Upper lobe of right lung (tissue), 1 donor: ENCODE data around the gene PRDM5. TPM values are rescaled to one million over a fixed set of nuclear protein-coding genes. Genes with fewer than 3 reads are reported as not detected.

Experiments used
- ATAC-seq: fragments of 200-7000 bp; cut with Tn5 transposase; one replicate; pipeline ENCODE4 v1.9.1; 2020; ENCODE audit warnings: mild to moderate bottlenecking, moderate library complexity
- DNase-seq: peaks from one replicate; pipeline ENCODE4 v3.0.0-alpha.2; 2020
- H3K27ac ChIP-seq: fragments of 200-600 bp; one replicate; pipeline ENCODE4 v1.8.0; 2022
- H3K27me3 ChIP-seq: fragments of 200-600 bp; one replicate; pipeline ENCODE4 v1.8.0; 2022; ENCODE audit warnings: mild to moderate bottlenecking
- H3K36me3 ChIP-seq: fragments of 200-600 bp; one replicate; pipeline ENCODE4 v1.8.0; 2022
- H3K4me1 ChIP-seq: fragments of 200-600 bp; one replicate; pipeline ENCODE4 v1.8.0; 2022
- H3K4me3 ChIP-seq: fragments of 200-600 bp; one replicate; pipeline ENCODE4 v1.8.0; 2022; ENCODE audit warnings: mild to moderate bottlenecking
- H3K9me3 ChIP-seq: fragments of 200-600 bp; one replicate; pipeline ENCODE4 v1.8.0; 2022
- CTCF ChIP-seq: fragments of 200-600 bp; IDR thresholded peaks from one replicate; pipeline ENCODE4 v1.8.0; 2022; ENCODE audit warnings: antibody characterized with exemption
- intact Hi-C: fragments of 100-400 bp; cut with DNase I; formaldehyde crosslinking; loops from one replicate; pipeline ENCODE4 v1.11.0; 2022
- total RNA-seq: library from RNA; stranded (reverse); fragmentation: NEBNext Ultra II Directional; extraction: Animal tissue kit (Norgen Biotek cat#: 25700); gene quantifications from one replicate; pipeline ENCODE4 v1.2.1, GENCODE V29; 2021
- donor health status: DM: no; HTN: yes; CAD: no; lungs with severe emphysema.

The PRDM5 gene
- total RNA-seq, 1 donor from 2014 or later, result 17.0 TPM

- intact Hi-C loops, result no loop called here
- H3K27me3 ChIP-seq, result no peaks in the 10 kb centered on the region
- no peak for TF ChIP-seq CTCF
- no peak overlapping the region for H3K4me3 ChIP-seq
- no peak for DNase-seq
- H3K36me3 ChIP-seq, result no peaks in the 10 kb centered on the region
- H3K27ac ChIP-seq, result no peak overlapping the region
- no peaks in the 10 kb centered on the region for H3K4me1 ChIP-seq
- H3K9me3 ChIP-seq, result no peaks in the 10 kb centered on the region
- no peak for ATAC-seq
Observed at GRCh38 chr4:120960656-120961267, 38.2 kb upstream of the PRDM5 start.

- no peaks in the 10 kb centered on the region for H3K4me1 ChIP-seq
- DNase-seq (no peak), ATAC-seq (no peak)
- H3K4me3 ChIP-seq, result no peak overlapping the region
- H3K27ac ChIP-seq, result no peak overlapping the region
- TF ChIP-seq CTCF, result no peak
- no peaks in the 10 kb centered on the region for H3K36me3 ChIP-seq
- H3K9me3 ChIP-seq, result peaks cover 7% of the 10 kb centered on the region
- H3K27me3 ChIP-seq, result no peaks in the 10 kb centered on the region
- intact Hi-C loops, result no loop called here
Observed at GRCh38 chr4:120948382-120948781, 25.9 kb upstream of the PRDM5 start.

- Histone ChIP-seq H3K4me1 (no peaks in the 10 kb centered on the region), H3K36me3 (no peaks in the 10 kb centered on the region), H3K27me3 (no peaks in the 10 kb centered on the region), H3K4me3 (no peak overlapping the region), H3K27ac (no peak overlapping the region), H3K9me3 (no peaks in the 10 kb centered on the region)
- DNase-seq, result no peak
- intact Hi-C loops, result no loop called here
- no peak for ATAC-seq
- TF ChIP-seq CTCF, result no peak
Observed at GRCh38 chr4:120942776-120943175, 20.2 kb upstream of the PRDM5 start.

- Histone ChIP-seq H3K36me3 (no peaks in the 10 kb centered on the region), H3K4me3 (no peak overlapping the region), H3K27ac (no peak overlapping the region), H3K4me1 (no peaks in the 10 kb centered on the region), H3K27me3 (no peaks in the 10 kb centered on the region), H3K9me3 (no peaks in the 10 kb centered on the region)
- DNase-seq (no peak), ATAC-seq (no peak)
- intact Hi-C loops, result no loop called here
- no peak for TF ChIP-seq CTCF
Observed at GRCh38 chr4:120940547-120940946, 18.0 kb upstream of the PRDM5 start.

GRCh38 chr4:120939693-120940092, 17.2 kb upstream of the PRDM5 start:
- DNase-seq (no peak), ATAC-seq (no peak)
- TF ChIP-seq CTCF, result no peak
- H3K36me3 ChIP-seq, result no peaks in the 10 kb centered on the region
- H3K27me3 ChIP-seq, result no peaks in the 10 kb centered on the region
- no peaks in the 10 kb centered on the region for H3K4me1 ChIP-seq
- intact Hi-C loops, result no loop called here
- no peaks in the 10 kb centered on the region for H3K9me3 ChIP-seq
- no peak overlapping the region for H3K4me3 ChIP-seq
- no peak overlapping the region for H3K27ac ChIP-seq

- Histone ChIP-seq H3K9me3 (no peaks in the 10 kb centered on the region), H3K4me1 (no peaks in the 10 kb centered on the region), H3K27me3 (no peaks in the 10 kb centered on the region), H3K27ac (no peak overlapping the region), H3K4me3 (no peak overlapping the region), H3K36me3 (no peaks in the 10 kb centered on the region)
- intact Hi-C loops, result no loop called here
- no peak for ATAC-seq
- no peak for TF ChIP-seq CTCF
- no peak for DNase-seq
Observed at GRCh38 chr4:120929847-120930246, 7.3 kb upstream of the PRDM5 start.
